ENCODE data around the gene AMFR. TPM values are rescaled to one million over a fixed set of nuclear protein-coding genes. Genes with fewer than 3 reads are reported as not detected.
"Not testable (repeated sequence)": the region's sequence is repeated elsewhere in the genome, so short reads cannot be mapped to it uniquely, and the experiment has no call there.

AMFR gene
- total RNA-seq, 1 donor from 2014 or later: 68.9 TPM

DNA sequence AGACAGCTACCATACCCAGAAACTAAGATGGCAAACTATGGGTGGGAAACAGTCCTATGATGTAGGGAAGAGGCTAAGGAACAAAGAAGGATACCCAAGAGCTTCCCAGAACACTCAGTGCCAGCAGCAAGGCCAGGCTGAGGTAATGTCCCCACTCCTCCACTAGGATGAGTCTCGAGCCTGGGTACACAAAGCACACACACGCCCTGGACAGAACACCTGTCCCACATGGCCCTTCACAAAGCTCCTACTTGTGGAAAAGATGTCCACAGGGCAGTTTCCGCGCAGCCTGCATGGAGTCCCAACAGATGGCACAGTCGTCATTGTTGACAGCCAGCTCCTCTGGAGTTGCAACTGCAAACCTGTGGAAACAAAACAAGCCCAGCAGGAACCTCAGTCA is 23.9 kb downstream of the AMFR start:
- intact Hi-C loops (cut with DNase I): no loop called here
- no peak for DNase-seq (ENCODE audit: missing footprints)
- no peak for ATAC-seq

DNA sequence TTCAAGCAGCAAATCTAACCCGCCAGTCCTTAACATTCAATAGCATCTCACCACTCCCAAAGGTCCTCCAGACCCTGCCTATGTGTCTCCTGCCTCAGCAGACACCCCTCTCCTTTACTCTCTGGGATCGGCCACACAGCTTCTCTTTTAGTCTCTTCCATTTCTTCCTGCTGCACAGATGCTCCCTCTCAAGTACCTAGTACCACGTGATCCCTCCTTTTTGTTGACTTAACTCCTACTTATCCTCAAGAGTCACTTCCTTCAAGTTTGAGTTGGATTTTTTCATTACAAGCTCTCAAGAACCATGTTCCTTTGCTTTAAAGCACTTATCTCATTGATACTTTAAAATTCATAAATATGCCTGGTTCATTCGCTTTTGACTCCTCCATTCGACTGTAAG is 24.9 kb downstream of the AMFR start:
- intact Hi-C loops (cut with DNase I): no loop called here
- no peak for DNase-seq (ENCODE audit: missing footprints)
- no peak for ATAC-seq

GRCh38 chr16:56399486-56399885 is 25.9 kb downstream of the AMFR start:
- DNase-seq (ENCODE audit: missing footprints) (no peak), ATAC-seq (no peak)
- intact Hi-C loops (cut with DNase I): no loop called here

- ATAC-seq: no peak
- no peak for DNase-seq (ENCODE audit: missing footprints)
- intact Hi-C loops (cut with DNase I): no loop called here
Measured at GRCh38 chr16:56399047-56399446, 26.3 kb downstream of the AMFR start.

GRCh38 chr16:56396724-56397123 is 28.6 kb downstream of the AMFR start:
- intact Hi-C loops (cut with DNase I); ATAC-seq; DNase-seq (ENCODE audit: missing footprints): not testable (repeated sequence)

GRCh38 chr16:56389554-56389953 is 35.8 kb downstream of the AMFR start:
- no peak for ATAC-seq

DNA sequence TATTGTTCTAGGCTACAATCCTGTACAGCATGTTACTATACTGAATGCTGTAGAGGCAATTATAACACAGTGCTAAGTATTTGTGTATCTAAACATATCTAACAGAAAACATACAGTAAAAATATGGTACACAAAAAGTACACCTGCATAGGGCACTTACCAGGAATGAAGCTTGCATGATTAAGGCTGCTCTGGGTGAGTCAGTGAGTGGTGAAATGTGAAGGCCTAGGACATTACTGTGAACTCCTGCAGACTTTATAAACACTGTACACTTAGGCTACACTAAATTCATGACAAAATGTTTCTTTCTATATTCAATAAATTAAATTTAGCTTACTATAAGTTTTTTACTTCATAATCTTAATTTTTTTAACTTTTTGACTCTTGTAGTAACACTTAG is 37.1 kb downstream of the AMFR start:
- intact Hi-C loops (cut with DNase I): no loop called here
- DNase-seq (ENCODE audit: missing footprints) (no peak), ATAC-seq (no peak)

More at GRCh38 chr16:56389554-56389953, 35.8 kb downstream of the AMFR start:
- DNase-seq (ENCODE audit: missing footprints): no peak
- intact Hi-C loops (cut with DNase I): no loop called here

DNA sequence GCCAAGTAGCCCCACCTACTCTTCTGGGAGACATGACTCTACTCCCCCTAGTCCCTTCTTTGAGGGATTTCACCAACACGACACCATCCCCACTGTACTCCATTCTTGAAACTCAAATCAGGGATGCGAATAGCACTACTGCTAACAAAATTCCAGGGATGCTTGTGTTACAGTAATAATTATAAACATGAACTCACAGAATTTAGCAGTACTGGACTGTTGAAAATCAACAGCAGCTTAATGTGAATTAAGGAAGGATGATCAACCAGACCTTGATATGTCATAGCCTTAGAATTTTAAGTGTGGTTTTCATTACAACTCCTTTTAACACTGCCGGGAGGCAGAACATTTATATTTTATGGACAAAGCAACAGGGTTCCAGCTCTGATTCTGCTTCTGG is 37.9 kb downstream of the AMFR start:
- intact Hi-C loops (cut with DNase I): no loop called here
- ATAC-seq (no peak), DNase-seq (ENCODE audit: missing footprints) (no peak)

GRCh38 chr16:56384074-56384721 is 41.1 kb downstream of the AMFR start:
- intact Hi-C loops (cut with DNase I): no loop called here
- DNase-seq (ENCODE audit: missing footprints): no peak

DNA sequence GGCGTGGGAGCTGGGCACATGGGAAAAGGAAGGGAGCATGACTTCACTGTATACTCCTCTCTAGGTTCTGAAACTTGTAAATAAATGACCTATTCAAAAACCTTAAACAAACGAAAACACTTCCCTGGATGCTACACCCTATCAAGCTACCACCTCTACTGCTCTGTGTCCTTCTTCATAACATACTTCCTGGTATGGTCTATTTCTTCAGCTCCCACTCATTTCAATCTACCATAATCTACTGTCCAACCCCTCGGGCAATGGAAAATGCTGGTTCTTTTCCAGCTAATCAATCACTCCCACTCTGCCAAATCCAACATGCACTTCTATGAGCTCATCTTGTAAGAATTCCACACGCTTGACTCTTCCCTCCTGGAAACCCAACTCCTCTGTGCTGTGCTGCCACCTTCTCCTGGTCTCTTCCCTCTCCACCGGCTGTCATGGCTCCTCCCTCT is 42.4 kb downstream of the AMFR start:
- intact Hi-C loops (cut with DNase I): no loop called here
- no peak for DNase-seq (ENCODE audit: missing footprints)
- no peak for ATAC-seq

More at GRCh38 chr16:56384074-56384721, 41.1 kb downstream of the AMFR start:
- peak; percentile 31 for ATAC-seq

GRCh38 chr16:56382459-56382858 is 42.9 kb downstream of the AMFR start:
- ATAC-seq (no peak), DNase-seq (ENCODE audit: missing footprints) (no peak)
- intact Hi-C loops (cut with DNase I): no loop called here

- DNase-seq (ENCODE audit: missing footprints); ATAC-seq; intact Hi-C loops (cut with DNase I): not testable (repeated sequence)
Measured at GRCh38 chr16:56380778-56381485, 44.4 kb downstream of the AMFR start.

DNA sequence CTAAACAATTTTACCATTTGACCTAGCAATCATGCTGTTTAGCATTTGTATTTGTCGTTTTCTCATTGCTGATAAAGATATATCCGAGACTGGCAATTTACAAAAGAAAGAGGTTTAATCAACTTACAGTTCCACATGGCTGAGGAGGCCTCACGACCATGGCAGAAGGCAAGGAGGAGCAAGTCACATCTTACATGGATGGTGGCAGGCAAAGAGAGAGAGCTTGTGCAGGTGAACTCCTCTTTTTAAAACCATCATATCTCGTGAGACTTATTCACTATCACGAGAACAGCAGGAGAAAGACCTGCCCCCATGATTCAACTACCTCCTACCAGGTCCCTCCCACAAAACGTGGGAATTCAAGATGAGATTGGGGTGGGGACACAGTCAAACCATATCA is 46.3 kb downstream of the AMFR start:
- intact Hi-C loops (cut with DNase I); ATAC-seq; DNase-seq (ENCODE audit: missing footprints): not testable (repeated sequence)

- DNase-seq (ENCODE audit: missing footprints); intact Hi-C loops (cut with DNase I); ATAC-seq: not testable (repeated sequence)
Measured at GRCh38 chr16:56375792-56376191, 49.6 kb downstream of the AMFR start.

GRCh38 chr16:56373003-56373402 is 52.3 kb downstream of the AMFR start:
- intact Hi-C loops (cut with DNase I): no loop called here
- no peak for ATAC-seq

DNA sequence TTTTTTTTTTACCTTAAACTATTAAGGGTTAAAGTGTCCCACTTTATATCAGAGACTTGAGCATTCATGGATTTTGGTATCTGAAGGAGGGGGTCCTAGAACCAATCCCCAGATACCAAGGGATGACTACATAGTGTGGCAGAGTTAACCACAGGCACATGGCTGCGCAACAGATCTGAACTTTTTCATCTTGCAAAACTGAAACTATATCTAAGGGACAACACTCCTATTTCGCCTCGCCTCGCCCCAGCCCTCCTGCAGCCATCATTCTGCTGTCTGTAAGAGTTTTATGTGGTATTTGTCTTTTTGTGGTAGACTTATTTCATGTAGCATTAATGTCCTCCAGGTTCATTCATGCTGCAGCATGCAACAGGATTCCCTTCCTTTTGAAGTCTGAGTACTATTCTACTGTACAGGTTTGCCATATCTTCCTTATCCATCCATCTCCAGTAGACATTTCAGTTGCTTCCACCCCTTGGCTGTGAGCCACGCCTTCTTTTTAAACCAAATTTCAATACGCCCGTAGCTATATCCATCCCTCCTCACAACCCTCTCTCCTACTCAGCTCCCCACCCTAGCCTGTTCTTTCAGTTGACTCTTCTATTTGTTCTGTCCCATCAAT is 53.2 kb downstream of the AMFR start:
- no peak for DNase-seq (ENCODE audit: missing footprints)
- no peak for ATAC-seq
- intact Hi-C loops (cut with DNase I): no loop called here

More at GRCh38 chr16:56373003-56373402, 52.3 kb downstream of the AMFR start:
- no peak for DNase-seq (ENCODE audit: missing footprints)

DNA sequence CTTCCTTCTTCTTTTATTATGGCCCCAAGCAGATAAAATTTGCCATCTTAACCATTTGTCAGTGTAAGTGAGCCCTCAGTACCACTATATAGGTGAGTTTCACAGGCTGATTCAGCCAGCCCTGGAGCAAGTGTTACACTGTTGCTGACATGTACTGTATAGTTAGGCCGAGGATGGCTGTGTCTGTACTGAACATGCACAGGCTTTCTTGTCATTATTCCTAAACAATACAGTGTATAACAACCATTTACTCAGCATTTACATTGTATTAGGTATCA is 53.7 kb downstream of the AMFR start:
- ATAC-seq: no peak
- intact Hi-C loops (cut with DNase I): no loop called here

GRCh38 chr16:56370875-56371659 is 54.3 kb downstream of the AMFR start:
- ATAC-seq (peak; percentile 56), DNase-seq (ENCODE audit: missing footprints) (no peak)
- intact Hi-C loops (cut with DNase I): no loop called here

More for the DNA sequence above, 53.7 kb downstream of the AMFR start:
- no peak for DNase-seq (ENCODE audit: missing footprints)

DNA sequence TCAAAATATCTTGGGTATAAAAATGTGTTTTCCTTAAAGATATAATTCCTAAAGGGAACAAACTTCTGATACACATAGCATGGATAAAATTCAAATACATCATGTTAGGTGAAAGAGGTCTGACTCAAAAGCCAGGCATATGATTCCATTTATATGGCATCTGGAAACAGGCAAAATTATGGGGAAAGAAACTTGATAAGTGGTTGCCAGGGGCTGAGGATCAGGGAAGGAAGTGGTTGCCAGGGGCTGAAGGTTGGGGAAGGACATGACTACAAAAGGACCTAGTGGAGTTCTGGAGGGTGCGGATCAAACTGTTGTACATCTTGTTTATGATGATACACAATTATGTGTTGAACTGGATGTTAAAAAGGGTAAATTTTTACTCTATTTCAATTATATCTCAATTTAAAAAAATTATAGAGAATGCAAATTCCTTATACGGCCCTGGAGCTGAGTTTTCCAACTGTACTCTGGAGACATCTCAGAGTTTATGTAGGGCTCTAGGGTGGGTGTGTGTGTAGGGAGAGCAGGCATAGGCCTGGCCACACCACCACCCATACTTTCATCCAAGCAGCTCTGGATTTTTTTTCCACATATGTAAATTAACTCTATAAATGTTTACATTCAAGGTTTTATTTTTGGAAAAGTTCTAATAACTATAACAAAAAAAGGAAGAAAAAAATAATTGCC is 55.0 kb downstream of the AMFR start:
- intact Hi-C loops (cut with DNase I): no loop called here
- ATAC-seq (peak; percentile 55), DNase-seq (ENCODE audit: missing footprints) (no peak)
